NK-92 (cell line): Measurements from ENCODE around the gene C17orf50.
"Not testable (repeated sequence)": the region's sequence is repeated elsewhere in the genome, so short reads cannot be mapped to it uniquely, and the experiment has no call there.

Experiments
- DNase-seq: peaks from one replicate; lab custom pipeline; 2025; ENCODE audit not compliant: unreplicated experiment; lab: John Stamatoyannopoulos, UW

Gene C17orf50

GRCh38 chr17:35751541-35751940, 9.1 kb upstream of the C17orf50 start:
- not testable (repeated sequence) for DNase-seq

GRCh38 chr17:35752471-35752870, 8.2 kb upstream of the C17orf50 start:
- no peak for DNase-seq

- no peak for DNase-seq
Measured at GRCh38 chr17:35752945-35753764, 7.5 kb upstream of the C17orf50 start, which contains the start of gene GAS2L2. TSS of gene GAS2L2 (minus strand) at chr17:35753239. CDS start at chr17:35752850, 389 bp downstream.

- DNase-seq, result no peak
Measured at GRCh38 chr17:35757243-35757642, 3.4 kb upstream of the C17orf50 start.

- DNase-seq, result no peak
Measured at GRCh38 chr17:35761601-35762000, 914 bp downstream of the C17orf50 start.

DNA sequence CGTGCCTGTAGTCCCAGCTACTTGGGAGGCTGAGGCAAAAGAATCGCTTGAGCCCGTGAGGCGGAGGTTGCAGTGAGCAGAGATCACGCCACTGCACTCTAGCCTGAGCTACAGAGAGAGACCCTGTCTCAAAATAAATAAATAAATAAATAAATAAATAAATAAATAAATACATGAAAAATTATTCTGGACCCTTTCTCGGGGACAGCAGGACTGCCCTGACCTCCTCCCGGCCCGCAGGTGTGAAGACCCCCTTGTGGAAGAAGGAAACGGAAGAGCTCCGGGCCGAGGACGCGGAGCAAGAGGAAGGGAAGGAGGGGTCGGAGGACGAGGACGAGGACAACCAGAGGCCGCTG, 3.1 kb downstream of the C17orf50 start:
- DNase-seq, result no peak

- no peak for DNase-seq
Measured at GRCh38 chr17:35764123-35764991, 3.7 kb downstream of the C17orf50 start.

- no peak for DNase-seq
Measured at GRCh38 chr17:35765086-35765710, 4.5 kb downstream of the C17orf50 start.

- DNase-seq, result no peak
Measured at GRCh38 chr17:35765756-35766488, 5.2 kb downstream of the C17orf50 start.

DNA sequence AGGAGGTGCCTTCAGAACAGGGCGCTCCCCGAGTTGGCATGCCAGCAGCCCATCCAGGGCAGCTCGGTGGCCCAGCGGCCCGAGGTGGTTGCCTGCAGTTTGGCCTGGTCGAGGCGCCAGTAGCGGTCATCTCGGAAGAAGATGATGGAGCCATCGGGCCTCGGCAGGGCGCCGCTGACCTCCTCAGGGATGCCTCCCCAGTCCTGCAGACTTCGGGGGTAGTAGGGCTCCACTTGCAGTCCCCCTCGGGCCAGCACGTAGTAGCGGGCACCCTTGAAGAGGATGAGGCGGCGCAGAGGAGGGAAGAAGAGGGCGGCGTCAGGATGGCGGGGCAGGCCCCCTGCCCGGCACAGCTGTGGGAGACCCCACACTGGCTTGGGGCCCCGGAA, 5.8 kb downstream of the C17orf50 start:
- DNase-seq, result no peak

DNA sequence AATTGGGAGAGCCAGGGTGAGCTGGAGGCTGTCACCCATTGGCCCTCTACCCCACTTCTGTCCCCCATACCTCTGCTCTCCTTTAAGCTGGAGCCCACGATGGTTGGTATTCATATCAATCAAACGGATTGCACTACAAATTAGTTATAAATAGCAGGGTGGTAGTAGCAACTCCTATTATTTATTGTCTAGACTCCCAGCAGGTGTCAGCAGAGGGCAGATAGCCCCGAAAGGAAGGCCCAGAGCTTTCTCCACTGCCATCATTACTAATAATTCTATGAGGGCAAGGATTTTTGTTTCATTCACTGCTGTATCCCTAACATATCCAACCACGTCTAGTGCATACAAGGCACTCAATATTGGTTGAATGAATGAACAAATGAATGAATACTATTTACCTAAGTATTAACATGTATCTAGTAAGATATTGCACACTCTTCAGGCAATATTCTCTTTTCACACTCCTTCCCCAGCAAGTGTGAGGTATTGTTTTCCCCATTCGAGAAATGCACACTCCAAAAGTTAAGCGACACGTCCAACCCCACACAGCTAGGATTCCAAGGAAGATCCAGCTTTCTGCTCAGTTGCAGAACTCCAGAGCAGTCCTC, 6.3 kb downstream of the C17orf50 start:
- no peak for DNase-seq

GRCh38 chr17:35768797-35769196, 8.1 kb downstream of the C17orf50 start:
- DNase-seq, result no peak

DNA sequence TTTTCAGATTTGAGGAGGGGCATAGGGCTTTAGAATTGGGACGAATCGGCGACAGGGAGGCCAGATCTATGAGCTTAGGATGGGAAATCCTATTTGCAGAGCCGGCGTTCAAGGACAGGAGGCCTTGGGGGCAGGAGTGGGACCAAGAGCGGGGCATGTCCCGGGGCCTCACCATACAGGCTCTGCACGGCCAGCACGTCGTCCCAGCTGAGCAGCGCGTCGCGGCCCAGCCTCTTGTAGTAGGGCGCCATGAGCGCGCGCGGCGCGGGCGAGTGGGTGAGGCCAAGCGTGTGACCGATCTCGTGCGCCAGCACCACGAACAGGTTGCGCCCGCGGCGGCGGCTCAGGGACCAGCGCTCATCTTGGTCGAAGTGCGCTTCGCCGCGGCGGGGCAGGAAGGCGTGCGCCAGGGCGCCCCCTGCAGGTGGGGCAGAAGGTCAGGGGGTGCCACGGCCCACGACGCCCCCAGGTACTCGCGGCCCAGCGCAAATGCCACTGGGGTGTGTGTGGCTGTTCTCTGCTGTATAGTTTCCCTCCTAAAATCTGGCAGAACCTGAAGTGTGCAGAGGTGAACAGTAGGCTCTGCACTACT, 9.3 kb downstream of the C17orf50 start:
- DNase-seq, result no peak

- no peak for DNase-seq
Measured at GRCh38 chr17:35773129-35773528, 12.4 kb downstream of the C17orf50 start.

DNA sequence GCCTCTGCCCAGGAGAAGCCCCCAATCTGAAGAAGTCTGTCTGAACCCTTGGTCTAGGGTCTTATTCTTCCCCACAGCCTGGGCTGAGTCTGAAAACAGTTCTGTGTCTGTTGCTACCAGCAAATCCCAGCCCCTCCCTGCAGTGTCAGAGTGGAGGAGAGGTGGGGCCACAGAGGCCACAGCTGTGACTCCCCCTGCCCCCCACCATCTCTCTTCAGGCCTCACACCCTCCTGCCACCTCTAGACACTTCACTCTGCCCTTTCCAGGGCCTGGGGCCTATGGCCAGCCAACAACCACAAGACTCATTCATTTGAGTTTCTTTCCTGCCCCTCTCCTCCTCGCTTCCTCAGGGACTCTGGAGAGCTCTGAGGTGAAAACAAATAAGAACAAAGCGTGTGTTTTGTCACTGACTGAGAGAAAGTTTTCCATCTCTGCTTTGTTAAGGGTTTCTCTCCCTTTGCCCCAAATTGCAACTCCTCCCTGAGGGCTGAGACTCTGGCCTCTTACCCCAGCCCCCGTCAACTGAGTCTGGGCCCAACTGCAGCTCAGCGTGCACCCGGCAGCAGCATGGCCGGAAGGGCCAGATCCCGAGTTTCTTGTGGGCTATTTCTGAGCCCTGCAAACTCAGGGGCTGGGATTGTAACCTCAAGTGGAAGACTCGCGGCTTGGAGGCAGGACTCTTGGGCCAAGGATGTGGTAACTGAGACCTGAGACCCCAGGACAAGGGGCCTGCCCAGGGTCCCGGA, 13.2 kb downstream of the C17orf50 start:
- no peak for DNase-seq

DNA sequence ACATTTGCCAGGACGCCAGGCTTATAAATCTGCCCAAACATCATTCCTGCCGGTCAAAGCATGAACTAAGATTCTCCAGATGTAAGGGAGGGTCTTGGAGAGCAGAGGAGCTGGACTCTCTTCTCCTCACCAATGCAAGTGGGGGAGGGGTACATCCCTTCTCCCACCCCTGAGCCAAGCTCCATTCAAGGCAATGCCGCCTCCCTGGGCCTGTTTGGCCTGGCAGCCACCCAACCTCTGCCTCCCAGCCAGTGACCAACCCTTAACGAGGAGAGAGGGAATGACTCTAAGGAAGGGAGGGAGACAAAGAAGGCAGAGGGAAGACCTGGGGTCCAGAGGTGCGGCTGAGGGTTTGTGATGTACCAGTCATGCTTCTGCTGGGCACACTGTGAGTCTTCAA, 13.8 kb downstream of the C17orf50 start:
- DNase-seq, result no peak

DNA sequence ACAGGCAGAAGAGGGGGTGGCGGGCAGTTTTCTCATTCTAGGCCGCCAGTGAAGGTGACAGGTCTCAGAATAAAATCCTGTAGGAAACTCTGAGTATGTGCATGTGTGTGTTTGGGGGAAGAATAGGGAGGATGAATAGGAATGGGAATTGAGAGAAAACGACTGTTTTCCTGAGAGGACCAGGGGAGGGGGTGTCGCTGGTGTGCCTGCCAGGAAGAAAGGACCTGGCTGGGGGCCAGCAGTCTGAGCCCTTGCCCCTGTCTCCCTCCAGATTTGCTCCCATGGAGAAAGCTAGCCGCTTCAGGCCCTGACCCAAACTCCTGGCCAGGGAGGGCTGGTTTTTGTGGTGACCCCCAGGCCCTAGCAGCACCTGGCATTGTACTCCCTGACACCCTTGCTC, 14.4 kb downstream of the C17orf50 start:
- no peak for DNase-seq

- DNase-seq, result no peak
Measured at GRCh38 chr17:35775583-35775982, 14.9 kb downstream of the C17orf50 start.

- DNase-seq, result no peak
Measured at GRCh38 chr17:35778641-35779196, 18.0 kb downstream of the C17orf50 start.
